Stimulated activated CD4-positive, alpha-beta T cell treated with anti-CD3 and anti-CD28 coated beads, TNF-alpha, amount 100 ng/mL, for 24 hours (primary cell): ENCODE data around the gene ACAP3.

ENCODE experiments used
- DNase-seq, 3 experiments: peaks; one replicate each; pipeline ENCODE4 v3.0.0-alpha.2; 2020; ENCODE audit warnings: low read depth in 3 of 3

The ACAP3 gene

DNA sequence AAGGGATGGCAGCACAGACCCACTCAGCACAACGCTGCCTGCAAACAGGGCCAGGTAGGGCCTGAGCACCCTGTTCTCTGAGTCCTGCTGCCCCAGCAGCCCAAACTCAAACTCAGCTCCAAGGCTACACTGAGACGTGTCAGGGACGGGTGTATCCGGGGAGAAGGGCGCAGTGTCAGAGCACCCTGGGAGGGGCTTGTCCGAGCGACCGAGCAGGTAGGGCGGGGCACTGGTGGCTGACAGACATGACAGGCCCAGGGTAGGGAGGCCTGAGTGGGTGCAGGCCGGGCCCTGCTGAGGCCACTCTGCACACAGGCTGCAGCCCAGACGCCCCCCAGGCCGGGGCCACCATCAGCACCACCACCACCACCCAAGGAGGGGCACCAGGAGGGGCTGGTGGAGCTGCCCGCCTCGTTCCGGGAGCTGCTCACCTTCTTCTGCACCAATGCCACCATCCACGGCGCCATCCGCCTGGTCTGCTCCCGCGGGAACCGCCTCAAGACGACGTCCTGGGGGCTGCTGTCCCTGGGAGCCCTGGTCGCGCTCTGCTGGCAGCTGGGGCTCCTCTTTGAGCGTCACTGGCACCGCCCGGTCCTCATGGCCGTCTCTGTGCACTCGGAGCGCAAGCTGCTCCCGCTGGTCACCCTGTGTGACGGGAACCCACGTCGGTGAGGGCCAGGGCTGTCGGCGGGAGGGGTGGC, 22.0 kb downstream of the ACAP3 start:
- no peak for DNase-seq

DNA sequence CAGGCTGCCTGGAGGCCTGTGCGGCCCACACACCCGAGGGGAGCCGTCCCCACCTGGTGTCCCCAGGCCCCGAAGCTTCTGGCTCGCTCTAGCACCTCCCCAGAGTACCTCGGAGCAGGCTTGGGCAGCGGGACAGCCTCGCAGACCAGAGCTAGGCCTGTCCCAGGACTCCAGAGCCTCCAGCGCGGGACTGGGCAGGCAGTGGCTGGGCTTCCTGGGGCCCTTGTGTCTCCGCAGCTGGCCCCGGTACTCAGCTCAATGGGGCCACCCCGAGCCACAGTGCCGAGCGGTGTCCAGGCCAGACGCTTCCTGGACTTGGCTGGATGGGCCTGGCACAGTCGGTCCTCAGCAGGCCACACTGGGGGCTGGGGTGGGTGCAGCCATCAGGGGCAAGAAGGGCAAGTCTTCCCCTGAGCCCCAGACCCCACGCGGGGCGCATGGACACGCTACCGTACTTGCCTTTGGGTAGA, 22.6 kb downstream of the ACAP3 start:
- DNase-seq: no peak

DNA sequence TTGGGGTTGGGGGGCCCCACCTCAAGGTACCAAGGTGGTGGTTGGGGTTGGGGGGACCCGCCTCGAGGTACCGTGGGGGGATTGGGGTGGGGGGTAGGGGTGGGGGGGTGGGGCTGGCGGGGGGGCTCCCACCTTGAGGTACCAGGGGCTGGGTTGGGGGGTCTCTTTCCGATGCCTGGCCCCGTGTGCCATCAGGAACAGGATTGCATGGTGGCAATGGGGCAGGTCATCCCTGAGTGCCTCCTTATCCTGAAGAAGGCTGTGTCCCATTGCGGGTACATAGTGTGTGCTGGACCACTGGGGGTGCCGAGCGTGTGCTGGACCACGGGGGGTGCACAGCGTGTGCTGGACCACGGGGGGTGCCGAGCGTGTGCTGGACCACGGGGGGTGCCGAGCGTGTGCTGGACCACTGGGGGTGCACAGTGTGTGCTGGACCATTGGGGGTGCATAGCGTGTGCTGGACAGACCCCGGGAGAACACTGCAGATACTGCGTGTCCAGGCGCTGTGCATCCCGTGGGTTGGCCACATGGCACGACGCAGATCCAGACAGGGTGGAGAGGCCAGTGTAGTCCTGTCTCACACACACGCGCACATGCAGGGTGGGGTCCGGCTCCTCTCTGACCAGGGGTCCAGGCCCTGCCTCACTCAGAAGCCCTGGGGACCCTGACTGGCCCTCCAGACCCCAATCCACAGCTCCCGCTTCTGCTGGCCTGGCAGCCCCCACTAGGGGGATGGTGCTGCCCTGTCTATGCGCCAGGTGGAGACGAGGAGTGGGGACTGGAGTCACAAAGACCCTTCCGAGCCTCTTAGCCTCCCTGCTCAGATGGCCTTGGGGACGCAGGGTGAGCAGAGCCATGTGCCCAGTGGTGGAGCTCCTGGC, 23.3 kb downstream of the ACAP3 start:
- no peak for DNase-seq

DNA sequence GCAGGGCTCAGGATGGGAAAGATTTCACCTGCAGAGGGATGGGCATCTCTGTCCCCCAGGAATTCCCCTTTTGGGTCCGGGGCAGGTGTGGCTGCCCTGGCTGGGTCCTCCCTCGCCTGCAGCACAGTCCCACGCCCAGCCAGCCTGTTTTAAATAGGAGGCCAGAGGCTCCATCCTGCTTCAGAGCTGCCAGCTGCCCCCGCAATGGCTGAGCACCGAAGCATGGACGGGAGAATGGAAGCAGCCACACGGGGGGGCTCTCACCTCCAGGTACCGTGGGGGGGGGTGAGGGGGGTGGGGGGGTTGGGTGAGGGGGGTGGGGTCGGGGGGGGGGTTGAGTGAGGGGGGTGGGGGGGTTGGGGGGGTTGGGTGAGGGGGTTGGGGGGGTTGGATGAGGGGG, 23.9 kb downstream of the ACAP3 start:
- no peak for DNase-seq

DNA sequence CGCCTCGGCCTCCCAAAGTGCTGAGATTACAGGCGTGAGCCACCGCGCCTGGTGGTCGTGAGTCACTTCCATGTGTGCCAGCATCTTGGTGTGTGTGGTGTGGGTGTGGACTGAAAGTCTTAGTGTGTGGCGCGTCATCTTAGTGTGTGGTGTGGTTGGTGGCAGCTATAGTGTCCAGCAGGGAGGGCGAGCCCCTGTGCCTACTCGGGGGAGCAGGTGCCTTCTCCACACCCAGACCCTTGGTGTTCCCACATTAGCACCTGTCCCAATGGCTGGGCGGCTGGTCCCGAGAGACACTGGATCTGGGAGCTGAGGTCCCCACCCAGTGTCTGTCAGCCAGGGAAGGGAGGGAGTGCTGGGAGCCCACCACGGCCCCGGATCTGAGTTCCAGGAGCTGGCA, 24.7 kb downstream of the ACAP3 start:
- DNase-seq: no peak

DNA sequence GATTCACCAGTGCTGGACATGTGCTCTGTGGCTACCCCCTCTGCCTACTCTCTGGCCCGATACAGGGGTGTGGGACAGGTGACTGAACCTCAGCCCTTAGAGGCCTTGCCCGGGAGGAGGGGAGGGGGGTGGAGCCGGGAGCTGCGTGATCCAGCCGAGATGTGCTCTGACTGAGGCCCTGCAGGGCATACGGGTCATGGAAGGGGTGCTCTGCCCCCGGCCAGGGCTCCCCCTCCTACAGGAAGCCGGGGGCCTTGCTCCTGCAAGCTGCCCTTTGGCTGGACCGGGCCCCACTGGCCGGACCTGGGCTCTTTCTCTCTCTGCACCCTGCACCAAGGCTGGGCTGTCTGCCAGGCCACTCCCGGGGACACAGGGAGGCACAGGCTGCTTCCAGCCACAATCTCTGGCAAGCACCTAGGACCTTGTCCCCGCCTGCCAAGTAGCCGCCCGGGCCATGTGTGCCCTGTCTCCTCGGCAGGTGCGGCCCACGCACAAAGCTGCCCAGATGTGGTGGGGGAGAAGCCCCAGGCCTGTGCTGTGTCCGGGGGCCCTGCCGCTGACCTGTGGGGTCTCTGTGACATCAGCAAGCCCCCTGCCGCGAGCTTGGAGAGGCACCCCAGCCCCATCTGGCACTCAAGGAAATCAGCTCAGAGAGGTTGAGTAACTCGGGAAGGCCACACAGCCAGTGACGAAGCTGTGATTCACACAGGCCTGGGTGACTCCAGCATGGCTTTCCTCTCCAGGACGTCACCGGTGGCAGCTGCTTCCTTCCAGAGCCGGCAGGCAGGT, 26.0 kb downstream of the ACAP3 start:
- DNase-seq: no peak

DNA sequence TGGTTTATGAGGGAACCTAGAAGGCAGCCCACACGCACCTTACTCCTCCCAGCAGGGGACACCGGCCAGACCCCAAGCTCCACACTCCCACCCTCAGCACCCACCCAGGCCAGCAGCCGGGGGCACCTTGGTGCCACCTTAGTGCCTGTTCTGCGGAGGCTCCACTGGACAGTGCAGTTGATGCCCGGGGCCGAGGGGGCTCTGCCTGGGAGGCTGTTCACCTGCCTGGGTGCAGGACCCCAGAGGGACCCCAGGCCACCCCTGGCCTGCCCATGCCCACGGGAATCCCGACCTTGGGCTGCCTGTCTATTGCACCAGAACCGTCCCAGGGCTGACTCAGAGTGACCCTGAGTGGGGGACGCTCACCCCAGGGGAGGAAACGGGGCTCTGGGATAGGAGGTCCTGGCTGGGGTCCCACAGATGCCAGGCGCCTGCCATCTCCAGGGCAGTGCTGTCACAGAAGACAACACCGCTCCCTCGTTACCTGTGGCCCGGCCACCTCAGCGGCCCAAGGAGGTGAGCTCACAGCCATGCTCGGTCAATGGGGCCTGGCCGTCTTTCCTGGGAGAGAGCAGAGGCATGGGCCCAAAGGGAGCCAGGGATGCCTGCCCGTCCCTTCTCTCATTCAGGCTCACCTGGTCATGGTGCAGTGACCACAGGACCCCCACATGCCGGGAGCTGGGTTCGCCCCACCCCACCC, 26.8 kb downstream of the ACAP3 start:
- no peak for DNase-seq

DNA sequence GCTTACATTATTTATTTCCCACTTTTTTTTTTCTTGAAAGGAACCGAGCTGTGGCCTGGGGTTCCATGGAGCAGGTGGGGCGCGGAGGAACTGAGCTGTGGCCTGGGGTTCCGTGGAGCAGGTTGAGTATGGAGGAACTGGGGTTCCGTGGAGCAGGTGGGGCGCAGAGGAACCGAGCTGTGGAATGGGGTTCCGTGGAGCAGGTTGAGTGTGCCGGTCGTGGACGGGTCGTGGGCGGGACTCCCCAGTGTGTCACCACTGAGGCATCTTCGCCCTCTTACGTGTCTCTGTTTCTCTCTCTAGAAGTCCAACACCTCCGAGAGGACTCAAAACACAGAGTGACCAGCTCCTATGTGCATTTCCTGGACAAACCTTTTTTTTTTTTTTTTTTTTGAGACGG, 28.7 kb downstream of the ACAP3 start:
- no peak for DNase-seq

DNA sequence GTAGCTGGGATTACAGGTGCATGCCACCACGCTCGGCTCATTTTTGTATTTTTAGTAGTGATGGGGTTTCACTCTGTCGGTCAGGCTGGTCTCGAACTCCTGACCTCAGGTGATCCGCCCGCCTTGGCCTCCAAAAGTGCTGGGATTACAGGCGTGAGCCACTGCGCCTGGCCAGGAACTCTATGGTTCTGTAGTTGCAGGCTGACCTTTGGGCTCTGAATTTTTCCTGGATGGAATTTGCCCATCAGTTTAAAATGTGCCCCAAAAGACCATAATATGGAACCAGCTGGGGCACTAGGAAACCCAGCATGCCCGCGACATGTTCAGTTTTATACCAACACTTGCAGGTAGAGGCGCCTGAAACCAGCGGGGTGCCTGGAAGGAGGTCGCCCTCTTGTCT, 29.1 kb downstream of the ACAP3 start:
- no peak for DNase-seq

DNA sequence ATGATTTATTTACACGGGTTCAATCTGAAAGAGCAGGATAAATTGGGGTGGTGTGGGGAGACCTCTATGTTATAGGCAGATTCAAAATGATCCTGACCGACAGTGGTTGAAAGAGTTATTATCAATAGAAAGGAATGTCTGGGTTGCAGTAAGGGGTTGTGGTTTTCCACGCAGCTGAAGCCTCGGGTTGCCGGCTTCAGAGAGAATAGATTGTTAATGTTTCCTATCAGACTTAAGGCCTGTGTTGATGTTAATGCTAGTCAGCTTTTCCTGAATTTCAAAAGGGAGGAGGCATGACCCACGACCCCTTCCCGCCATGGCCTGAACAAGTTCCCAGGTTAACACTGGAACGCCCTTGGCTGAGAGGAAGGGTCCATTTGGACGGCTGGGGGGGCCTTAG, 31.9 kb downstream of the ACAP3 start:
- DNase-seq: no peak

DNA sequence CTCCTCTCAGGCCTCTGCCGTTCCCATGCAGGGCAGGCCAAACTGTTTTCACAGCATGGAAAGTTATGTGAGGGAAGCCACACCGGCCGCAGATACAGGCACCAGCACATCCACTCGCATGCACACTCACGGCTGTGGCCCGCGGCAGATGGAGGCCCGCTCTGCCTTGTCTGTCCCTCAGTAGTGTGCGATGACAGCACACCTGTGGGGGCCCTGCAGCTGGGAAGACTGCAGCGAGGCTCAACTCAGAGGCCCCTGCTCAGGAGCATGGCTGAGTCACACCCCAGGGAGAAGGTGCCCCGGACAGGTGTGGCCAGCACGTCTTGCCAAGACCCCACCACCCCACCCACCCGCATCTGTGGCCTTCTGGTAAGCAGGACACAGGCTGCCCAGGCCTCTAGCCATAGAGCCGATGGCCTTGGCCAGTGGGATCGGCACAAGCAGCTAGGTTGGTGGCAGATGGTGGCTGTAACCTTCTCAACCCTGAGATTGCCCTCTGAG, 32.7 kb downstream of the ACAP3 start:
- no peak for DNase-seq

DNA sequence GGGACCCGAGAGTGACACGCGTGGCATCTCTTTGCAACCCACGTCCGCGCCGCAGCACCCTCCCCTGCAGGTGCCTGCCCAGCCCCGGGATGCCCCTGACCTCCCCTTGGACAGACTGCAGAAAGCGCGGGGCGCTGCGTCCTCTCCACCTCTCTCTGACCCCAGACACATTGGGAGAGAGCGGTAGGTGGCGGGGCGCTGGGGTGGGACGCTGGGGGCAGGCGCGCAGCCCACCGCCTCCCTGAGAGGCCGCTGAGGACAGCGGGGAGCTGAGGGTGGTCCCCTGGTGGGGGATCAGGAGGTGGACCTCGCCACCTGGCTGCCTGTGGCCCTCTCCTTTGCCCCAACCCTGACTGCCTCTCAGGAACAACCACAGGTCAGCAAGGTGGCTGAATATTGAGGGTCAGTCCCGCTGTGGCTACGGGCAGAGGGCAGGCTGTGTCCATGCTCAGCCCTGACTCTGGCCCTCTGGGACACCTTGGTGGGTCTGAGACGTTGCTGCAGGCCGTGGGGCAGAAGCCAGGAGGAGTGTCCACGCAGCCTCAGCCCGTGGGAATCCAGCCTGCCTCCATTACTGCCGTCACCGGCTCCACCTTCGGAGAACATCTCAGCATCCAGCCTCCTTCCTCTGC, 33.3 kb downstream of the ACAP3 start:
- DNase-seq: no peak

DNA sequence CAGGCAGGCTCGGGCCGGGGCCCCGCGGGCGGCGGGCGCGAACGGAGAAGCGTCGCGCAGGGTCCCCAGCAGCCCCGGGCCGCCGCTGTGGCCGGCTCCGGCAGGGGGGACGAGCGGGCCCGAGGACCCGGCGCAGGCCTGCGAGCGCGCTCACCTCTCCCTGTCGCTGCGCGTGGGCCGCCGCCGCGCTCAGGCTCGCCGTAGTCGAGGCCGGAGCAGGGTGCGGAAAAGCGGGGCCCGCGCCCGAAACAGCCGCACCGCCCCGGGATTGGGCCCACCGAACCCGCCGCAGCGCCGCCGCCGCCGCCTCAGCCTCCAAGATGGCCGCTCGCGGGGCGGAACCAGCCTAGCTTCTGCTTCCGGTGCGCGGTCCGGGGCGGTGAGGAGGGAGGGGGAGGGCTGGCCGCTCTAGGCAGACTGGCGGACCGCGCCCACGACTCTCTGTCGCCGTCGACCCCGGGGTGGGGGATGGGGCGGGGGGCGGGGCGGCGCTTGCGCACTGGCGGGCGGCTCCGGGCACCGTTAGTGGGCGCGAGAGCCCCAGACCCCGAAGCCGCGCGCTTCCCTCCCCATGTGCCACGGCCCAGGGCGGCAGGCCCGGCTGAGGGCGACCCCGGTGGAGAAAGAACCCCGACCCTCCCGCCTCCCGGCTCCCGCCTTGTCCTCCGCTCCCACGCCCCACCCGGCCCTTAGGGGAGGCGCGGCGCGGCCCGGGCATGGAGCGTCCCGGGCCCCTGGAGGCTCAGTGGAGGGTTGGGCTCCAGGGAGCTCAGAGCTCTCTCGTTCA, 34.0 kb downstream of the ACAP3 start, which contains the start of gene UBE2J2:
Gene UBE2J2 (minus strand): TSS at position 343 of the 787 bp plus-strand sequence. CDS start 5,862 bp downstream, outside the sequence.
- DNase-seq: peak; percentile 89 to 95 (median 92)

DNA sequence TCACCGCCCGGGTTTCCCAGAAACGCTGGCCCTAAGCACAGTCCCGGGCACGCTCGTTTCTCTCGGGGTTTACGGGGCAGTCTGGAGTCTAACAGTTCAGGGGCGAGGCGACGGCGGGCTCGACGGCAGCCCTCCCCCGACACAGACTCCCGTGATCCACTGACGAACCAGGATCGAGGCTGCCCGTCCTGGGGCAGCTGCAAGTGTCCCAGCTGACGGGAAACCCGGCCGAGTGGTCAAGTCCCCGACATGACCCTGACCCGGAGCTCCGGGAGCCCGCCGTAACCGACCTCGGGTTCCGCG, 34.6 kb downstream of the ACAP3 start:
- DNase-seq: no peak

DNA sequence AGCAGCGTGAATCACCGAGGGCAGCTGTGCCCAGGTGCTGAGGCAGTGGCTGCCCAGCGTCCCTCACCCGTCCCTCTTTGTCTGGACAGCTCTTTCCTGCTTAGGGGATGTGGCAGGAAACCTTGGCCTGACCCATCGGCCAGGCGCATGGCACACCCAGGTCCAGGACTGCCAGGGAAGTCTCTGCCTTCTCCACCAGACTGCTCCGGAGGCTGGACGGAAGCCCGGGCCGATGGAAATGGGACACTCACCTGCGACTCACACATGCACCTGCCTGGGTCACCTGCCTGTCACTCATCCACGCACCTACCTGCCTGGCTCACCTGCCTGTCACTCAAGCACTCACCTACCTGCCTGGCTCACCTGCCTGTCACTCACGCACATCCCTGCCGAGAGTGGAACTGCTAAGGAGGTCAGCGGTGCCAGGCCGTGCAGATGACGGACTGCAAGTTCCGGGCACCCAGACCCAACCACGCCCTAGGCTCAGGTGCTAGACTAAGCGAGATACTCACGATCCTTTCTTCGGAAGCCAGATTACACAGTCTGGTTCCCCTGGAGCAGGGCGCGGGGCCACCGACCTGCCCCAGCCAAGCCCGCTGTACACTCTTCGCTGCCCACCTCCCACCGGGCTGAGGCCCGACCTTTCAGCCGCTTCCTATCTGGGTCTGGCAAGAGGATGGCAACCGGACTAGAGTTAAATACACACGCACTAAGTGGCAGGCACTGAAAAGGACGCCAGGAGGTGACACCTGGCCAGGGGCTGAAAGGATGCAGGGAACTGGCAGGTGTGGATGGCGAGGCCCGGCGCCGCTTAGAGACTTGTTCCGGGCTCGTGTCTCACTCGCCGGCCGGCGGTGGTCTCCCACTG, 35.2 kb downstream of the ACAP3 start:
- no peak for DNase-seq

DNA sequence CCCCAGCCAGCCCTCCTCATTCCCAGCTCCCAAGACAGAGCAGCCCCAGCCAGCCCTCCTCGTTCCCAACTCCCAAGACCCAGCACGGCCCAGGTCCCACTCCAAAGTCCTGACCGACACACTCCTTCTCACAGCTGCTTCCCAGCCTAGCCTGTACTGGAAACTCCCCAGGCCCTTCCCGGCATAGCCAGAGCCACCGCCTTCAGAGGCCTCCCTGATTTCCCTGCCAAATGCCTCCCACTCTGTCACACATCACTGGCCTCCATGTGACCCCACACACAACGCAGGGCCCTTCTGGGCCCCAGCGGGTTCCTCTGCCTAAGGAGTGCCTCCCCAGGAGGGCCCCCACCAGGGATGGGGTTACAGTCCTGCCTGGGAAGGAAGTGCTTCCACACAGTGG, 36.9 kb downstream of the ACAP3 start:
- no peak for DNase-seq

DNA sequence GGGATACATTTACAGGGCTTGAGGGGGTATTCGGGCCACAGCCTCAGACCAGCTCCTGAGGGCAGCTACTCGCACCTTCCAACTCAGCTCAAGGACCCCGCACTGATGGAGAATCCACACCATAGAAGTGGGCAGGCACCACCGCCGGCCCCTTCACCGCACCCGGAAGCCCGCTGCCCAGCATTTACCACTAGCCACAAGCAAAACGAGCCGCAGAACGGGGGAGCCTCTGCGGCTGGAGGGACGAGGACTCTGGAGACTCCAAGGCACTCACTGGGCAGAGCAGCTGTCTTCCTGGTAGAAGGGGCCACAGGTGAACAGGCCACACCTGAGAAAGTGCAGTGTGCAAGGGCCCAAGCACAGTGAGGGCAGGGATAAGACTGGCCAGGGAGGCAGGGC, 39.4 kb downstream of the ACAP3 start:
- DNase-seq: no peak

DNA sequence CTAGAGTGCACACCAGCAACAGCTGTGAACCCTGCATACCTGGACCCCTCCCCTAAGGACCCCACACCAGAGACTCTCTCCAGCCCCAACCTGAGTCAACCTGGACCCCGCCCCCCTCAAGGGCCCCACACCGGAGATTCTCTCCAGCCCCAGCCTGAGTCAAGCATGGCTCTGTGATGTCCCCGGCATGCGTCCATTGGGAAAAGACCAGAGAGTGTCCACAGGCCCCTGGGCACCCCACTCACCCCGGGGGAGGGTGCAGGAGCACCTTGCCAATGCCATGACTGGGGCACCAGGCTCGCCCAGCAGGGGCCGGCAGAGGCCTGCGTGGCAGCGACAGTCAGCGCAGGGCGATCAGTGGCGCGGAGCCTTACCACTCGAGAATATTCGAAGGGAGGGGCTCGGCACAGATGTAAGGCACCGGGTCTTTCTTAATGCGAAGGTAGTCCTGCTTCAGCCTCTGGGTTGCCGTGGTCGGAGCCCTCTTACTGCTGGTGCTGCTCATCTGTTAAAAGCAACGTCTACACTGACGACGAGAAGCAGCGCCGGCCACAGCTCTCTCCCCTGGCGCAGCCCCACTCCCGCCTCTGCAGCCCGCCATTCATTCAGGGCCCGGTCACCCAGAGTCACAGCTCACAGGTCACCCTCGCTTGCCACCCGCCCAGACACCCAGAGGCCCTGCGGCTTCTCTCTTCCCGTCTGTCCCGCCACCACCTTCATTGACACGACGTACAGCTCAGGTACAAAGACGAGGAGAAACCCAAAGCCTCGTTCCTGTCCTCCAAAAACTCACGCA, 40.0 kb downstream of the ACAP3 start:
- no peak for DNase-seq
